GM06990 (cell line): ENCODE measurements around the gene FLT1.

Source experiments
- DNase-seq: peaks from one replicate; pipeline ENCODE4 v3.0.0-alpha.2; 2011; ENCODE audit not compliant: insufficient read length; ENCODE audit errors: extremely low read depth
- H3K27me3 ChIP-seq: replicated peaks from 2 replicates; pipeline ENCODE4 v1.6.0; 2011; ENCODE audit warnings: low read length; ENCODE audit not compliant: control insufficient read depth, insufficient read depth
- H3K36me3 ChIP-seq: 2 replicates; pipeline ENCODE4 v1.5.1; 2011; ENCODE audit warnings: low read length; ENCODE audit not compliant: control insufficient read depth, insufficient read depth
- H3K4me3 ChIP-seq: replicated peaks from 2 replicates; pipeline ENCODE4 v1.5.1; 2011; ENCODE audit warnings: low read depth, mild to moderate bottlenecking, control low read depth, low read length
- TF ChIP-seq, protein P1 (sequence below): IDR thresholded peaks from 2 replicates; pipeline ENCODE4 v1.5.1; 2011; ENCODE audit warnings: low read length, control low read depth, mild to moderate bottlenecking, inconsistent platforms; ENCODE audit not compliant: insufficient read depth, poor library complexity, severe bottlenecking

FLT1 gene

DNA sequence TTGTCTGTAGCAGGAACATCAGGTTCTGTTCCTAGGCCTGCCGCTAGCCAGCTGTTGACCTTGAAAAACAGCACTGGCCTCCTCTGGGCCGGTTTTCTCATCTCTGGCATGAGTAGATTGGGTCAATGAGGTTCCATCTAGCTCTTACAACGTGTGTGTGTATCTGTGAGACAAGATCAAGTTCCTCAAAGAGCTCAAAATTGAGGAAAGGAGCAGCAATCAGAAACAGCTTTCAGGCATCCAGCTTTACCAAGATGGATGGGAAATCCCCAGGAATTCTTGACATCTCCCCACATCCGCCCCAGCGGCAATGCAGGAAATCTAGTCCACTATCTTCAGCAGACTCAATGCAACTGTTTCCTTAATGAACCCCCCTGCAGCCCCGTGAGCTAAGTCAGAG lies 4.9 kb downstream of the FLT1 start:
- TF ChIP-seq, protein P1, sequence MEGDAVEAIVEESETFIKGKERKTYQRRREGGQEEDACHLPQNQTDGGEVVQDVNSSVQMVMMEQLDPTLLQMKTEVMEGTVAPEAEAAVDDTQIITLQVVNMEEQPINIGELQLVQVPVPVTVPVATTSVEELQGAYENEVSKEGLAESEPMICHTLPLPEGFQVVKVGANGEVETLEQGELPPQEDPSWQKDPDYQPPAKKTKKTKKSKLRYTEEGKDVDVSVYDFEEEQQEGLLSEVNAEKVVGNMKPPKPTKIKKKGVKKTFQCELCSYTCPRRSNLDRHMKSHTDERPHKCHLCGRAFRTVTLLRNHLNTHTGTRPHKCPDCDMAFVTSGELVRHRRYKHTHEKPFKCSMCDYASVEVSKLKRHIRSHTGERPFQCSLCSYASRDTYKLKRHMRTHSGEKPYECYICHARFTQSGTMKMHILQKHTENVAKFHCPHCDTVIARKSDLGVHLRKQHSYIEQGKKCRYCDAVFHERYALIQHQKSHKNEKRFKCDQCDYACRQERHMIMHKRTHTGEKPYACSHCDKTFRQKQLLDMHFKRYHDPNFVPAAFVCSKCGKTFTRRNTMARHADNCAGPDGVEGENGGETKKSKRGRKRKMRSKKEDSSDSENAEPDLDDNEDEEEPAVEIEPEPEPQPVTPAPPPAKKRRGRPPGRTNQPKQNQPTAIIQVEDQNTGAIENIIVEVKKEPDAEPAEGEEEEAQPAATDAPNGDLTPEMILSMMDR = no peak
- no peaks in the 10 kb centered on the region; the same call in 1 of the 2 replicates for H3K27me3 ChIP-seq
- no peak overlapping the region for H3K4me3 ChIP-seq
- no peaks in the 10 kb centered on the region for H3K36me3 ChIP-seq
- DNase-seq = no peak

DNA sequence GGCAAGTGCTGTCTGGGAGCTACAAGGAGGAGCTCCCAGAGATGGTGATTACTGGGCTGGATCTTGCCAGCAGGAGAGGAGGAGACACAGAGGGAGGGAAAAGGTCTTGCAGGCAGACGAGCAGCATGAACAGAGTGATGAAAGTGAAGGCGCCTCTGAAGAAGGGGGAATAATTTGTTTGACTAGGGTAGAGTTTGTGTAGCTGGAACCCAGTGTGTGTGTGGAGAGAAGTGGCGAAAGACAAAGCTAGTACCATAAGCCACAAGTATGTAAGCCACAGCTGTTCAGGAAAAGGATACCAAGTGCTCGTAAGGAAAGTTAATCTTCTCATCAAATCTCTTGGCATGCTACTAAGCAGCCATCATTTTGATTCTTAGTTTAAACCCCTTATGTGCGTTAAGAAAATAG lies 5.4 kb downstream of the FLT1 start:
- no peak for DNase-seq
- H3K4me3 ChIP-seq = no peak overlapping the region
- no peaks in the 10 kb centered on the region; the same call in 1 of the 2 replicates for H3K27me3 ChIP-seq
- TF ChIP-seq, protein P1 = no peak
- H3K36me3 ChIP-seq = no peaks in the 10 kb centered on the region

DNA sequence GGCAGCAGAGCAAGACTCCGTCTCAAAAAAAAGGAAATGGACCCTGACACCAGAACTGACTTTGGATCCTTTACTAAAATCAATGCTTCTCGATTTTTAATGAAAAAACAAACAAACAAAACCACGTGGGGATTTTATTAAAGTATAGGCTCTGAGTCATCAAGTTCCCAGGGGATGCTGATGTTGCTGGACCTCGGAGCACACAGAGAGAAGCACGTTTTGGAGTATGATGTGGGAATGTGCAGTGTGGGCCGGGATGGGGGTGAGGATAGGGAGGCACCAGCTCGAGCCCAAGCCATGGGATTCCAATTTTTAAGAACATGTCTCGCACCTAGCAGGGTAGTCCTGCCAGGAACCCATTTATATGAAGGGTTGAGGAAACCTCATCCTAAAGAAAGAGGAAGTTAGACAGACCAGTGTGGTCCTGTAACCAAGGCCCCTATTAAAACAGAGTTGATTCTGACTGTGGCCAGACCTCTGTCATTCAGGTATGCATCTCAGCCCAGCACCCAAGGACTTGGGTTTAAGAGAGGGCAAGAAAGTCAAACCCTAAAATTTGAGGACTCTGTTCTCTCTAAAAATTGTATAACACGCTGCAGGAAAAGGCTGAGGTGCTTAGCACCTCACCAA lies 6.4 kb downstream of the FLT1 start:
- TF ChIP-seq, protein P1 = no peak
- H3K4me3 ChIP-seq = no peak overlapping the region
- no peaks in the 10 kb centered on the region for H3K36me3 ChIP-seq
- DNase-seq = no peak
- H3K27me3 ChIP-seq = no peaks in the 10 kb centered on the region

DNA sequence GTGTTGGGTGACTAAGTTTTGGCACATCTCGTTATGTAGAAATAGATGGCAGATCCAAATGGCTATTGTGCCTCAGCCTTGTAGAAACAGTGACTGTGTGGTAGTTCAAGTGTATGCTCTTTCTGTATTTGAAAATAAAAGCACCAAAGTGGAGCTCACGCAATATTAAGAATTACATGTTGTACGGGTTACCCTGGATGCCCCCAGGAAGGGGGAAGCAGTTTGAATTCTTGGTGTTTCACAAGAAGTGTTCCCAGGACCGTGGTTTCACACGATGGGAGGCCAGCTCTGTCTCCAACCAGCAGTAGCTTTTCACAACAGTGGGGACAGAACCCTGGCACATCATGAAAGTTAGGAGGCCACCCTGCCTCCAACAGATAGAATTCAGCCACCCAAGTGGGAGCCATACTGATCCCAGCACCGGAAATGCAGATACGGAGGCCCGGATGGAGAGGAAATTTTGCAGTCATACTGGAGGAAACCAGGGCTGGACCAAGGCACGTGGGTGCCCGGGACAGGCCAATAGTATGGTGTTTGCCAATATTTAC lies 8.9 kb downstream of the FLT1 start:
- TF ChIP-seq, protein P1 = no peak
- no peak overlapping the region for H3K4me3 ChIP-seq
- no peaks in the 10 kb centered on the region for H3K27me3 ChIP-seq
- DNase-seq = no peak
- H3K36me3 ChIP-seq = no peaks in the 10 kb centered on the region

DNA sequence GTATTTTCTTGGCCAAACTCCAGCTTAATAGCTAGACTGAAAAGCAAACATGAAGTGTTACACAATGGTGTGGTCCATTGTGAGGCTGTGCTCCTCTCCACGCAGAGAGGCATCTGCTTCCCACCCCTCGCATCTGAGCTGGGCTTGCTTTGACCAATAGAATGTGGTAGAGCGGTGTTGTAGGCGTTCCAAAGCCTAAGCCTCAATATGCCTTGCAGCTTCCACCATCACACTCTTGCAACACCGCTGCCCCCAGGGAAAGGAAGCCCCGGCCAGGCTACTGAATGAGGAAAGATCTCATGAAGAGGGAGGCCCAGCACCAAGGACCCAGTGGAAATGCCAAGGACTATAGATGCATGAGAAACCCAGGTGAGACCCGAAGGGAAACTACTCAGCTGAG lies 9.4 kb downstream of the FLT1 start:
- no peak overlapping the region for H3K4me3 ChIP-seq
- TF ChIP-seq, protein P1 = no peak
- no peaks in the 10 kb centered on the region for H3K27me3 ChIP-seq

DNA sequence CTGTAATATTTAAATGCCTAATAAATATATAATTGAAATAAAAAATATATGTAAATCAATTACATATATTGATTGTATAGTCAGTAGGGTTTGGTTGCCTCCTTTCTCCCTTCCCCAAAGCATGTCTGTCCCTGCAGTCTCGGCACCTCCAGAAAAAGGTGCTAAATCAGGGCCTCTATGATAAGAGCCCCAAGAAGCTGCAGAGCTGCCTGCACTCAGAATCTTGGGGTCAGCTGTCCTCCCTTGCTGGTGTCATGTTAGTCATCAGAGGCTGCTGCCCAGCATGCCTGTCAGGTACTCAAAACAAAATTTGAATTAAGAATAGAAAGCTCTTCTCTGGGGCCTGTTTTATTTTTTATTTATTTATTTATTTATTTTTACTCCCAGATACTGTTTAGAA lies 9.8 kb downstream of the FLT1 start:
- Histone ChIP-seq H3K27me3 (no peaks in the 10 kb centered on the region), H3K4me3 (no peak overlapping the region), H3K36me3 (no peaks in the 10 kb centered on the region)
- DNase-seq = no peak
- TF ChIP-seq, protein P1 = no peak

More for the DNA sequence above, 9.4 kb downstream of the FLT1 start:
- DNase-seq = no peak
- H3K36me3 ChIP-seq = no peaks in the 10 kb centered on the region
